GM12878 (cell line): ENCODE measurements around the gene DLG2.

Experiments
- CTCF ChIP-seq, 3 experiments: IDR thresholded peaks in 2 of 3; conservative IDR thresholded peaks in 1 of 3; 2 replicates each; pipeline ENCODE4 v1.5.1; 2011; ENCODE audit warnings: low read depth in 3 of 3, low read length in 3 of 3, mild to moderate bottlenecking in 3 of 3, control low read depth in 2 of 3, moderate library complexity in 2 of 3, inconsistent platforms in 1 of 3, mixed read lengths in 1 of 3; ENCODE audit not compliant: control insufficient read depth in 2 of 3, insufficient read depth in 1 of 3; ENCODE audit errors: extremely low read depth in 1 of 3
- JUND ChIP-seq: IDR thresholded peaks from 2 replicates; pipeline ENCODE4 v1.6.1; 2012; ENCODE audit warnings: low read depth, mild to moderate bottlenecking, low read length, improper control_type of control experiment, moderate library complexity
- LARP7 ChIP-seq: fragments of 450-650 bp; IDR thresholded peaks from 2 replicates; pipeline ENCODE4 v1.6.1; 2017; ENCODE audit warnings: mild to moderate bottlenecking
- NR2C1 ChIP-seq: fragments of 450-650 bp; IDR thresholded peaks from 2 replicates; pipeline ENCODE4 v1.6.1; 2017; ENCODE audit warnings: antibody characterized with exemption, mild to moderate bottlenecking, moderate library complexity
- RAD21 ChIP-seq: IDR thresholded peaks from 2 replicates; pipeline ENCODE4 v1.6.1; 2011; ENCODE audit warnings: mild to moderate bottlenecking, low read depth, low read length, moderate library complexity; ENCODE audit not compliant: insufficient read depth
- SPI1 ChIP-seq: IDR thresholded peaks from 2 replicates; pipeline ENCODE4 v1.6.1; 2011; ENCODE audit warnings: low read depth, mild to moderate bottlenecking, low read length, moderate library complexity, borderline replicate concordance; ENCODE audit not compliant: insufficient read depth
- USF2 ChIP-seq: IDR thresholded peaks from 2 replicates; pipeline ENCODE4 v1.6.1; 2011; ENCODE audit warnings: low read depth, low read length, improper control_type of control experiment, borderline replicate concordance
- WRNIP1 ChIP-seq: IDR thresholded peaks from 2 replicates; pipeline ENCODE4 v1.6.1; 2011; ENCODE audit warnings: low read depth, low read length, improper control_type of control experiment, borderline replicate concordance
- ZNF622 ChIP-seq: fragments of 450-650 bp; IDR thresholded peaks from 2 replicates; pipeline ENCODE4 v1.6.1; 2017; ENCODE audit warnings: mild to moderate bottlenecking, inconsistent platforms
- ZZZ3 ChIP-seq: IDR thresholded peaks from 2 replicates; pipeline ENCODE4 v1.6.1; 2011; ENCODE audit warnings: low read depth; ENCODE audit not compliant: control insufficient read depth, insufficient read length

GRCh38 chr11:84947070-84947469, 680.1 kb downstream of the DLG2 start:
- TF ChIP-seq WRNIP1 = no peak
- TF ChIP-seq USF2 = no peak
- no peak for TF ChIP-seq CTCF (IDR thresholded peaks at IDR 0.05 in 2 of 3, conservative IDR thresholded peaks at IDR 0.05 in 1 of 3; ENCODE audit: control insufficient read depth in 2 of 3, extremely low read depth in 1 of 3, insufficient read depth in 1 of 3, low read depth in 3 of 3, low read length in 3 of 3)
- TF ChIP-seq JUND = no peak
- TF ChIP-seq RAD21 = no peak
- TF ChIP-seq ZNF622 = no peak
- no peak for TF ChIP-seq ZZZ3
- TF ChIP-seq SPI1 = no peak
- no peak for TF ChIP-seq LARP7
- no peak for TF ChIP-seq NR2C1
